ENCODE measurements around the gene SURF2. TPM values are rescaled to one million over a fixed set of nuclear protein-coding genes. Genes with fewer than 3 reads are reported as not detected.
A peak's percentile ranks its signal among the peaks of the same experiment; 100 is the strongest.

Gene SURF2
- total and polyA plus RNA-seq, 9 of the 15 experiments (the other 6 are each of a cell fraction or from before 2014, with no cell fraction given) = 5.5 to 82.5 (median 21.3) TPM

DNA sequence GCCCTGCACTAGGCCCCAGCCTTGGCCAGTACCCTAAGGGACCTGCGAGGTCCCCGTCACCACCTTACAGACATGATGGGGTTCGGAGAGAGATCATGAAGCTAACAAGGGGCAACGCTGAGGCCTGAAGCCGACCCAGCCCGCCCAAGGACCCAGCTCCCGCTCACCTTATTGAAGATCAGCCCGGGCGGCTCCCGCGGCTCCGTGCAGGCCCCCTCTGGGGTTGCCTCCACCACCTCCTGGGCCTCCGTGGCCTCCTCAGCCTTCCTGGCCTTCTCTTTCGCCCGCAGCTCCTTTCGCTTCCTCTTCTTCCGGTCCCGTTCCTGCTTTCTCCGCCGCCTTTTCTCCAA lies 24.0 kb upstream of the SURF2 start:
- Histone ChIP-seq H3K9me1 (ENCODE audit: control insufficient read depth, insufficient read depth, low read length) (no peaks in the 10 kb centered on the region), H3K9me3 (replicated peaks; ENCODE audit: control insufficient read depth, insufficient read depth, low read depth, low read length) (0 out of 2 replicates have a peak, but pooled peaks cover 1% of the 10 kb centered on the region), H2AFZ (ENCODE audit: low read depth, low read length) (no peak overlapping the region), H3K4me3 (no peak overlapping the region), H3K79me2 (ENCODE audit: control insufficient read depth, insufficient read depth, low read length) (peaks cover 39% of the 10 kb centered on the region), H3K27ac (ENCODE audit: extremely low read depth, low read depth, low read length) (no peak overlapping the region), H3K4me2 (ENCODE audit: insufficient read depth, low read length) (no peak overlapping the region), H3K36me3 (ENCODE audit: control insufficient read depth, insufficient read depth, low read length) (peaks cover 52% of the 10 kb centered on the region), H3K27me3 (ENCODE audit: control insufficient read depth in 2 of 2, insufficient read depth in 2 of 2, low read length in 2 of 2) (no peaks in the 10 kb centered on the region; a peak in 1 of 5 replicates), H3K4me1 (replicated peaks in 1 of 2; ENCODE audit: control insufficient read depth in 2 of 2, insufficient read depth in 2 of 2, low read length in 2 of 2) (peaks cover 6 to 42% of the 10 kb centered on the region in 2 experiments; a peak in 4 of 5 replicates), H4K20me1 (replicated peaks; ENCODE audit: control insufficient read depth, insufficient read depth, low read length) (peaks cover 4% of the 10 kb centered on the region; the same call in 1 of the 2 replicates), H3K9ac (ENCODE audit: insufficient read depth in 1 of 2, low read depth in 2 of 2, low read length in 2 of 2) (peak overlapping the region in 1 of 2 experiments; percentile 37; a peak in 1 of 4 replicates)
- FAIRE-seq (no peak), ATAC-seq (no peak), DNase-seq (ENCODE audit: extremely low read depth in 1 of 4, low spot score in 3 of 4) (peak in 1 of 4 experiments; percentile 0)
- 100% methylated on average over 9 of the region's 20 CpGs for WGBS (ENCODE audit: insufficient coverage, low coverage, missing lambda C conversion rate)
- intact Hi-C loops (cut with micrococcal nuclease) = no loop called here
- ChIA-PET POLR2A (interaction anchor here (0.7 kb wide), 2 partner anchors 15 to 130 kb away, joined by 3 read pairs; partner anchors contain the start of genes MED22 and RPL7A), CTCF (ENCODE audit: low intra/inter-chr PET ratio) (no interaction called here)
- in situ Hi-C loops (cut with MboI) = loop anchor here (5.0 kb wide), 1 partner anchor 145 kb away; no protein-coding TSS in a partner anchor
- BruUV-seq (replicated peaks) = no TSS peak
- TF ChIP-seq PBX2 (CRISPR knock-in tag; IDR thresholded peaks at IDR 0.05; ENCODE audit: low read depth) (no peak), PBX2 (tag; conservative IDR thresholded peaks at IDR 0.05; ENCODE audit: low read depth) (no peak), RBM22 (IDR thresholded peaks at IDR 0.05; ENCODE audit: low read depth, low read length, poor library complexity, severe bottlenecking) (peak; percentile 0), AFF4 (CRISPR knock-in tag; IDR thresholded peaks at IDR 0.05) (no peak), POU5F1 (IDR thresholded peaks at IDR 0.05; ENCODE audit: borderline replicate concordance, low read depth, low read length, partially characterized antibody) (no peak), GTF2A2 (tag; IDR thresholded peaks at IDR 0.05) (no peak)
- TF ChIP-seq, protein P1, sequence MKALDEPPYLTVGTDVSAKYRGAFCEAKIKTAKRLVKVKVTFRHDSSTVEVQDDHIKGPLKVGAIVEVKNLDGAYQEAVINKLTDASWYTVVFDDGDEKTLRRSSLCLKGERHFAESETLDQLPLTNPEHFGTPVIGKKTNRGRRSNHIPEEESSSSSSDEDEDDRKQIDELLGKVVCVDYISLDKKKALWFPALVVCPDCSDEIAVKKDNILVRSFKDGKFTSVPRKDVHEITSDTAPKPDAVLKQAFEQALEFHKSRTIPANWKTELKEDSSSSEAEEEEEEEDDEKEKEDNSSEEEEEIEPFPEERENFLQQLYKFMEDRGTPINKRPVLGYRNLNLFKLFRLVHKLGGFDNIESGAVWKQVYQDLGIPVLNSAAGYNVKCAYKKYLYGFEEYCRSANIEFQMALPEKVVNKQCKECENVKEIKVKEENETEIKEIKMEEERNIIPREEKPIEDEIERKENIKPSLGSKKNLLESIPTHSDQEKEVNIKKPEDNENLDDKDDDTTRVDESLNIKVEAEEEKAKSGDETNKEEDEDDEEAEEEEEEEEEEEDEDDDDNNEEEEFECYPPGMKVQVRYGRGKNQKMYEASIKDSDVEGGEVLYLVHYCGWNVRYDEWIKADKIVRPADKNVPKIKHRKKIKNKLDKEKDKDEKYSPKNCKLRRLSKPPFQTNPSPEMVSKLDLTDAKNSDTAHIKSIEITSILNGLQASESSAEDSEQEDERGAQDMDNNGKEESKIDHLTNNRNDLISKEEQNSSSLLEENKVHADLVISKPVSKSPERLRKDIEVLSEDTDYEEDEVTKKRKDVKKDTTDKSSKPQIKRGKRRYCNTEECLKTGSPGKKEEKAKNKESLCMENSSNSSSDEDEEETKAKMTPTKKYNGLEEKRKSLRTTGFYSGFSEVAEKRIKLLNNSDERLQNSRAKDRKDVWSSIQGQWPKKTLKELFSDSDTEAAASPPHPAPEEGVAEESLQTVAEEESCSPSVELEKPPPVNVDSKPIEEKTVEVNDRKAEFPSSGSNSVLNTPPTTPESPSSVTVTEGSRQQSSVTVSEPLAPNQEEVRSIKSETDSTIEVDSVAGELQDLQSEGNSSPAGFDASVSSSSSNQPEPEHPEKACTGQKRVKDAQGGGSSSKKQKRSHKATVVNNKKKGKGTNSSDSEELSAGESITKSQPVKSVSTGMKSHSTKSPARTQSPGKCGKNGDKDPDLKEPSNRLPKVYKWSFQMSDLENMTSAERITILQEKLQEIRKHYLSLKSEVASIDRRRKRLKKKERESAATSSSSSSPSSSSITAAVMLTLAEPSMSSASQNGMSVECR (CRISPR knock-in tag; IDR thresholded peaks at IDR 0.05) = no peak
